Neural cell (in vitro differentiated cells): Measurements from ENCODE around the gene BBS12. TPM values are rescaled to one million over a fixed set of nuclear protein-coding genes. Genes with fewer than 3 reads are reported as not detected.

ENCODE experiments used
- H2AFZ ChIP-seq: fragments of 200-600, 300-800 bp; sonication (generic), shearing (Covaris generic); 2 replicates; pipeline ENCODE4 v1.6.0; 2014; ENCODE audit warnings: low read depth, mild to moderate bottlenecking, antibody characterized with exemption, low read length, moderate library complexity
- H3F3A ChIP-seq: fragments of 200-600 bp; shearing (Covaris generic); 2 replicates; pipeline ENCODE4 v1.6.1; 2016; ENCODE audit warnings: mild to moderate bottlenecking, moderate library complexity, mixed read lengths, antibody characterized with exemption, low read length; ENCODE audit not compliant: insufficient read depth, poor library complexity, severe bottlenecking
- H3K27ac ChIP-seq: fragments of 200-600, 300-800 bp; sonication (generic), shearing (Covaris generic); 2 replicates; pipeline ENCODE4 v1.5.1; 2014; ENCODE audit warnings: mild to moderate bottlenecking, low read length, moderate library complexity
- H3K27me3 ChIP-seq: fragments of 300-800, 200-600 bp; sonication (generic), shearing (Covaris generic); 2 replicates; pipeline ENCODE4 v1.6.0; 2014; ENCODE audit warnings: mild to moderate bottlenecking, low read depth, low read length, moderate library complexity; ENCODE audit not compliant: insufficient read depth
- H3K36me3 ChIP-seq: fragments of 300-800, 200-600 bp; sonication (generic), shearing (Covaris generic); 2 replicates; pipeline ENCODE4 v1.5.1; 2014; ENCODE audit warnings: mild to moderate bottlenecking, antibody characterized with exemption, low read length, moderate library complexity; ENCODE audit not compliant: insufficient read depth
- H3K4me2 ChIP-seq: fragments of 300-800, 200-600 bp; sonication (generic), shearing (Covaris generic); 2 replicates; pipeline ENCODE4 v1.6.0; 2014; ENCODE audit warnings: mild to moderate bottlenecking, low read length
- H3K4me3 ChIP-seq: fragments of 300-800, 200-600 bp; sonication (generic), shearing (Covaris generic); 2 replicates; pipeline ENCODE4 v1.5.1; 2014; ENCODE audit warnings: mild to moderate bottlenecking, low read length, moderate library complexity
- H3K79me2 ChIP-seq: fragments of 200-600 bp; shearing (Covaris generic); replicated peaks from 2 replicates; pipeline ENCODE4 v1.6.0; 2014; ENCODE audit warnings: mild to moderate bottlenecking, low read length, moderate library complexity; ENCODE audit not compliant: insufficient read depth
- H3K9ac ChIP-seq: fragments of 300-800, 200-600 bp; sonication (generic), shearing (Covaris generic); 2 replicates; pipeline ENCODE4 v1.6.1; 2016; ENCODE audit warnings: mild to moderate bottlenecking, low read length, mixed read lengths
- H3K9me2 ChIP-seq: fragments of 200-600 bp; shearing (Covaris generic); 2 replicates; pipeline ENCODE4 v1.6.1; 2016; ENCODE audit warnings: mild to moderate bottlenecking, low read length, mixed read lengths; ENCODE audit not compliant: insufficient read depth
- H3K9me3 ChIP-seq: fragments of 200-600, 300-800 bp; sonication (generic), shearing (Covaris generic); 2 replicates; pipeline ENCODE4 v1.6.1; 2016; ENCODE audit warnings: mild to moderate bottlenecking, mixed run types, low read length, moderate library complexity, mixed read lengths
- H4K20me1 ChIP-seq: fragments of 200-600 bp; shearing (Covaris generic); 2 replicates; pipeline ENCODE4 v1.6.1; 2016; ENCODE audit warnings: mild to moderate bottlenecking, mixed run types; ENCODE audit not compliant: insufficient read depth
- CTCF ChIP-seq: fragments of 450-650 bp; IDR thresholded peaks from 2 replicates; pipeline ENCODE4 v1.5.1; 2014; ENCODE audit warnings: antibody characterized with exemption, mild to moderate bottlenecking, moderate library complexity; ENCODE audit not compliant: poor library complexity, severe bottlenecking
- EP300 ChIP-seq: fragments of 450-650 bp; conservative IDR thresholded peaks from 2 replicates; pipeline ENCODE4 v1.6.1; 2014; ENCODE audit warnings: antibody characterized with exemption, mild to moderate bottlenecking, moderate library complexity; ENCODE audit not compliant: poor library complexity, severe bottlenecking
- EZH2 ChIP-seq: fragments of 200-600, 300-800 bp; shearing (Covaris generic), sonication (generic); IDR thresholded peaks from 2 replicates; pipeline ENCODE4 v1.6.1; 2014; ENCODE audit warnings: antibody characterized with exemption, low read length, borderline replicate concordance, mild to moderate bottlenecking; ENCODE audit not compliant: insufficient read depth, poor library complexity, severe bottlenecking
- MXI1 ChIP-seq: fragments of 450-650 bp; conservative IDR thresholded peaks from 2 replicates; pipeline ENCODE4 v1.6.1; 2014; ENCODE audit warnings: antibody characterized with exemption, mild to moderate bottlenecking; ENCODE audit not compliant: poor library complexity, severe bottlenecking
- POLR2AphosphoS5 ChIP-seq: IDR thresholded peaks from 2 replicates; pipeline ENCODE4 v1.6.1; 2012
- RAD21 ChIP-seq: fragments of 450-650 bp; conservative IDR thresholded peaks from 2 replicates; pipeline ENCODE4 v1.6.1; 2014; ENCODE audit warnings: antibody characterized with exemption, mild to moderate bottlenecking, moderate library complexity
- REST ChIP-seq: IDR thresholded peaks from 2 replicates; pipeline ENCODE4 v1.6.1; 2012; ENCODE audit warnings: borderline replicate concordance
- SMC3 ChIP-seq: fragments of 450-650 bp; conservative IDR thresholded peaks from 2 replicates; pipeline ENCODE4 v1.6.1; 2014; ENCODE audit warnings: antibody characterized with exemption, mild to moderate bottlenecking, moderate library complexity; ENCODE audit not compliant: poor library complexity
- TAF1 ChIP-seq: IDR thresholded peaks from 2 replicates; pipeline ENCODE4 v1.6.1; 2012; ENCODE audit warnings: low read depth
- polyA plus RNA-seq: library from polyadenylated mRNA; depleted of rRNA; stranded (reverse); fragments of >200 nt; gene quantifications from 2 replicates; pipeline ENCODE4 v1.2.3, GENCODE V29; 2014

The BBS12 gene
- polyA plus RNA-seq, 1 donor from 2014 or later, result 3.7 TPM

GRCh38 chr4:122777846-122778673 is 45.6 kb downstream of the BBS12 start:
- Histone ChIP-seq H3K9me3 (no peaks in the 10 kb centered on the region), H3K9me2 (no peaks in the 10 kb centered on the region), H3K4me3 (no peak overlapping the region), H2AFZ (no peak overlapping the region), H3K27ac (no peak overlapping the region), H3K27me3 (no peaks in the 10 kb centered on the region), H3F3A (no peaks in the 10 kb centered on the region), H3K4me2 (no peak overlapping the region), H3K9ac (no peak overlapping the region), H3K36me3 (no peaks in the 10 kb centered on the region), H3K79me2 (no peaks in the 10 kb centered on the region), H4K20me1 (no peaks in the 10 kb centered on the region)
- TF ChIP-seq REST, result no peak
- TF ChIP-seq EZH2, result no peak
- no peak for TF ChIP-seq CTCF
- TF ChIP-seq POLR2AphosphoS5, result no peak
- no peak for TF ChIP-seq TAF1
- no peak for TF ChIP-seq SMC3

- H3K9me3 ChIP-seq, result no peaks in the 10 kb centered on the region
- H3K27me3 ChIP-seq, result no peaks in the 10 kb centered on the region
- H3K9me2 ChIP-seq, result no peaks in the 10 kb centered on the region
- no peak overlapping the region for H2AFZ ChIP-seq
- H4K20me1 ChIP-seq, result no peaks in the 10 kb centered on the region
- no peaks in the 10 kb centered on the region for H3K36me3 ChIP-seq
- no peak overlapping the region for H3K27ac ChIP-seq
- TF ChIP-seq REST (no peak), MXI1 (no peak), SMC3 (no peak), CTCF (no peak), EP300 (no peak), POLR2AphosphoS5 (no peak), EZH2 (no peak), TAF1 (no peak), RAD21 (no peak)
- H3K4me3 ChIP-seq, result no peak overlapping the region
- H3K79me2 ChIP-seq, result no peaks in the 10 kb centered on the region
- H3K9ac ChIP-seq, result no peak overlapping the region
- no peaks in the 10 kb centered on the region for H3F3A ChIP-seq
- H3K4me2 ChIP-seq, result no peak overlapping the region
Measured at GRCh38 chr4:122781486-122781885, 49.0 kb downstream of the BBS12 start.
